ENCODE data around the gene MICA. TPM values are rescaled to one million over a fixed set of nuclear protein-coding genes. Genes with fewer than 3 reads are reported as not detected.
A peak's percentile ranks its signal among the peaks of the same experiment; 100 is the strongest.
"Not testable (repeated sequence)": the region's sequence is repeated elsewhere in the genome, so short reads cannot be mapped to it uniquely, and the experiment has no call there.

The MICA gene
- total RNA-seq, 1 donor from 2014 or later = 70.0 TPM

- Histone ChIP-seq H3K9me3 (ENCODE audit: insufficient read depth, low read depth, low read length) (no peaks in the 10 kb centered on the region), H3K9ac (ENCODE audit: low read length) (no peak overlapping the region), H3K36me3 (ENCODE audit: insufficient read depth, low read length) (no peaks in the 10 kb centered on the region), H3K4me1 (ENCODE audit: insufficient read depth, low read length) (no peaks in the 10 kb centered on the region), H2AFZ (ENCODE audit: low read depth, low read length) (no peak overlapping the region), H3K4me2 (ENCODE audit: low read length) (no peak overlapping the region), H3K4me3 (ENCODE audit: insufficient read depth, low read depth, low read length) (no peak overlapping the region), H3K79me2 (ENCODE audit: insufficient read depth, low read length) (no peaks in the 10 kb centered on the region), H4K20me1 (ENCODE audit: insufficient read depth, low read length) (no peaks in the 10 kb centered on the region), H3K27ac (ENCODE audit: low read depth, low read length) (no peak overlapping the region), H3K27me3 (ENCODE audit: insufficient read depth, low read length) (peaks cover 3% of the 10 kb centered on the region)
- Mint-ChIP-seq H3K9me3 (ENCODE audit: unreplicated experiment) (no peaks in the 10 kb centered on the region), H3K27ac (ENCODE audit: unreplicated experiment) (no peak overlapping the region), H3K27me3 (ENCODE audit: low read depth, unreplicated experiment) (peaks cover 2% of the 10 kb centered on the region), H3K4me3 (ENCODE audit: unreplicated experiment) (no peak overlapping the region), H3K36me3 (ENCODE audit: low read depth, unreplicated experiment) (no peaks in the 10 kb centered on the region), H3K4me1 (ENCODE audit: low read depth, unreplicated experiment) (peaks cover 2% of the 10 kb centered on the region)
- DNase-seq (ENCODE audit: low read depth) (no peak), FAIRE-seq (no peak)
- TF ChIP-seq EZH2 (IDR thresholded peaks at IDR 0.05; ENCODE audit: insufficient read depth, low read length) (no peak), CTCF (IDR thresholded peaks at IDR 0.05; ENCODE audit: insufficient read depth, low read depth, low read length) (no peak)
Measured at GRCh38 chr6:31386977-31387376, 16.4 kb upstream of the MICA start.

GRCh38 chr6:31388916-31389801, 14.2 kb upstream of the MICA start:
- H3K4me2 ChIP-seq (ENCODE audit: low read length); H3K36me3 ChIP-seq (ENCODE audit: insufficient read depth, low read length); H3K4me3 ChIP-seq (ENCODE audit: insufficient read depth, low read depth, low read length); DNase-seq (ENCODE audit: low read depth); H3K27me3 Mint-ChIP-seq (ENCODE audit: low read depth, unreplicated experiment); H4K20me1 ChIP-seq (ENCODE audit: insufficient read depth, low read length); H3K9me3 Mint-ChIP-seq (ENCODE audit: unreplicated experiment); H2AFZ ChIP-seq (ENCODE audit: low read depth, low read length); H3K79me2 ChIP-seq (ENCODE audit: insufficient read depth, low read length); H3K4me1 ChIP-seq (ENCODE audit: insufficient read depth, low read length); H3K4me1 Mint-ChIP-seq (ENCODE audit: low read depth, unreplicated experiment); H3K9me3 ChIP-seq (ENCODE audit: insufficient read depth, low read depth, low read length); H3K27me3 ChIP-seq (ENCODE audit: insufficient read depth, low read length); H3K4me3 Mint-ChIP-seq (ENCODE audit: unreplicated experiment); H3K27ac Mint-ChIP-seq (ENCODE audit: unreplicated experiment); H3K27ac ChIP-seq (ENCODE audit: low read depth, low read length); H3K9ac ChIP-seq (ENCODE audit: low read length); H3K36me3 Mint-ChIP-seq (ENCODE audit: low read depth, unreplicated experiment): not testable (repeated sequence)
- peak; percentile 39 for FAIRE-seq

GRCh38 chr6:31389802-31390132, 13.6 kb upstream of the MICA start:
- H3K9me3 ChIP-seq (ENCODE audit: insufficient read depth, low read depth, low read length); H3K4me2 ChIP-seq (ENCODE audit: low read length); H2AFZ ChIP-seq (ENCODE audit: low read depth, low read length); H3K4me1 ChIP-seq (ENCODE audit: insufficient read depth, low read length); H4K20me1 ChIP-seq (ENCODE audit: insufficient read depth, low read length); H3K36me3 ChIP-seq (ENCODE audit: insufficient read depth, low read length); FAIRE-seq; H3K36me3 Mint-ChIP-seq (ENCODE audit: low read depth, unreplicated experiment); H3K27me3 Mint-ChIP-seq (ENCODE audit: low read depth, unreplicated experiment); H3K27ac Mint-ChIP-seq (ENCODE audit: unreplicated experiment); H3K4me3 ChIP-seq (ENCODE audit: insufficient read depth, low read depth, low read length); H3K4me1 Mint-ChIP-seq (ENCODE audit: low read depth, unreplicated experiment); H3K27ac ChIP-seq (ENCODE audit: low read depth, low read length); H3K27me3 ChIP-seq (ENCODE audit: insufficient read depth, low read length); H3K4me3 Mint-ChIP-seq (ENCODE audit: unreplicated experiment); H3K9me3 Mint-ChIP-seq (ENCODE audit: unreplicated experiment); H3K9ac ChIP-seq (ENCODE audit: low read length); H3K79me2 ChIP-seq (ENCODE audit: insufficient read depth, low read length); DNase-seq (ENCODE audit: low read depth): not testable (repeated sequence)

Data from astrocyte (in vitro differentiated cells and primary cell).